Ishikawa (cell line): ENCODE measurements around the gene FOXN3.

Experiments
- RAD21 ChIP-seq: IDR thresholded peaks from 2 replicates; pipeline ENCODE4 v1.6.1; 2012; ENCODE audit warnings: low read depth
- TCF12 ChIP-seq: IDR thresholded peaks from 2 replicates; pipeline ENCODE4 v1.6.1; 2012; ENCODE audit warnings: low read depth
- TEAD4 ChIP-seq: IDR thresholded peaks from 2 replicates; pipeline ENCODE4 v1.6.1; 2012
- YY1 ChIP-seq: IDR thresholded peaks from 2 replicates; pipeline ENCODE4 v1.6.1; 2012; ENCODE audit warnings: low read depth
- TF ChIP-seq, protein P1 (sequence below): IDR thresholded peaks from 2 replicates; pipeline ENCODE4 v1.6.1; 2012

- TF ChIP-seq, protein P1, sequence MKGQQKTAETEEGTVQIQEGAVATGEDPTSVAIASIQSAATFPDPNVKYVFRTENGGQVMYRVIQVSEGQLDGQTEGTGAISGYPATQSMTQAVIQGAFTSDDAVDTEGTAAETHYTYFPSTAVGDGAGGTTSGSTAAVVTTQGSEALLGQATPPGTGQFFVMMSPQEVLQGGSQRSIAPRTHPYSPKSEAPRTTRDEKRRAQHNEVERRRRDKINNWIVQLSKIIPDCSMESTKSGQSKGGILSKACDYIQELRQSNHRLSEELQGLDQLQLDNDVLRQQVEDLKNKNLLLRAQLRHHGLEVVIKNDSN, result no peak
- no peak for TF ChIP-seq RAD21
- no peak for TF ChIP-seq TCF12
- no peak for TF ChIP-seq YY1
- no peak for TF ChIP-seq TEAD4
Observed at GRCh38 chr14:89394972-89395371, 22.1 kb downstream of the FOXN3 start.
